Measurements from ENCODE around the gene STPG1.

The STPG1 gene

GRCh38 chr1:24311234-24311633 is 102.3 kb downstream of the STPG1 start:
- no peak for DNase-seq

GRCh38 chr1:24309762-24310485 is 103.7 kb downstream of the STPG1 start:
- DNase-seq = no peak

GRCh38 chr1:24308365-24309015 is 105.1 kb downstream of the STPG1 start:
- no peak for DNase-seq
